ENCODE results near the gene AKAP11. TPM values are rescaled to one million over a fixed set of nuclear protein-coding genes. Genes with fewer than 3 reads are reported as not detected.

AKAP11 gene
- total and polyA plus RNA-seq, 9 donors = 10.0 to 41.0 (median 32.4) TPM

- no peak overlapping the region for H3K4me3 ChIP-seq
- DNase-seq = no peak
- H3K9me3 ChIP-seq = no peaks in the 10 kb centered on the region
- TF ChIP-seq EP300 (IDR thresholded peaks at IDR 0.05) (no peak), POLR2A (IDR thresholded peaks at IDR 0.05) (no peak), CTCF (IDR thresholded peaks at IDR 0.05) (no peak)
- 85 to 92% (median 91%) methylated on average over 5 of the region's 5 CpGs for WGBS, 3 donors
- intact Hi-C loops (cut with DNase I) = no loop called here
- no peak overlapping the region for H3K27ac ChIP-seq
- H3K27me3 ChIP-seq = no peaks in the 10 kb centered on the region
- H3K4me1 ChIP-seq (ENCODE audit: insufficient read depth) = no peaks in the 10 kb centered on the region
- H3K36me3 ChIP-seq = no peaks in the 10 kb centered on the region
These were observed 84.2 kb downstream of the AKAP11 start for GRCh38 chr13:42356184-42356575.

- H3K4me3 ChIP-seq = no peak overlapping the region
- intact Hi-C loops (cut with DNase I) = no loop called here
- 81 to 85% (median 82%) methylated on average over 8 of the region's 8 CpGs for WGBS, 3 donors
These were observed 88.2 kb downstream of the AKAP11 start for GRCh38 chr13:42360046-42360574.

GRCh38 chr13:42361701-42362100 lies 89.7 kb downstream of the AKAP11 start:
- no peak overlapping the region for H3K4me3 ChIP-seq
- DNase-seq = no peak
- no peak overlapping the region for H3K27ac ChIP-seq
- intact Hi-C loops (cut with DNase I) = no loop called here
- no peaks in the 10 kb centered on the region for H3K4me1 ChIP-seq (ENCODE audit: insufficient read depth)
- H3K9me3 ChIP-seq = no peaks in the 10 kb centered on the region
- TF ChIP-seq POLR2A (IDR thresholded peaks at IDR 0.05) = no peak
- H3K27me3 ChIP-seq = peaks cover 6% of the 10 kb centered on the region
- H3K36me3 ChIP-seq = no peaks in the 10 kb centered on the region
- WGBS, 3 donors = 51 to 68% (median 57%) methylated on average over 6 of the region's 6 CpGs

More at GRCh38 chr13:42360046-42360574, 88.2 kb downstream of the AKAP11 start:
- no peaks in the 10 kb centered on the region for H3K27me3 ChIP-seq
- H3K36me3 ChIP-seq = no peaks in the 10 kb centered on the region
- H3K9me3 ChIP-seq = no peaks in the 10 kb centered on the region
- no peaks in the 10 kb centered on the region for H3K4me1 ChIP-seq (ENCODE audit: insufficient read depth)
- no peak overlapping the region for H3K27ac ChIP-seq
- TF ChIP-seq CTCF (IDR thresholded peaks at IDR 0.05) (no peak), EP300 (IDR thresholded peaks at IDR 0.05) (no peak), POLR2A (IDR thresholded peaks at IDR 0.05) (no peak)
- DNase-seq = no peak

GRCh38 chr13:42363941-42364612 lies 92.1 kb downstream of the AKAP11 start:
- Histone ChIP-seq H3K27me3 (peaks cover 6% of the 10 kb centered on the region), H3K4me3 (no peak overlapping the region), H3K27ac (no peak overlapping the region), H3K9me3 (no peaks in the 10 kb centered on the region), H3K36me3 (no peaks in the 10 kb centered on the region), H3K4me1 (ENCODE audit: insufficient read depth) (no peaks in the 10 kb centered on the region)
- intact Hi-C loops (cut with DNase I) = no loop called here
- DNase-seq = no peak
- TF ChIP-seq CTCF (IDR thresholded peaks at IDR 0.05) = no peak
- TF ChIP-seq EP300 (IDR thresholded peaks at IDR 0.05) = no peak
- TF ChIP-seq POLR2A (IDR thresholded peaks at IDR 0.05) = no peak
- 73 to 83% (median 79%) methylated on average over 3 of the region's 3 CpGs for WGBS, 3 donors

GRCh38 chr13:42364613-42365000 lies 92.7 kb downstream of the AKAP11 start:
- 24 to 39% (median 26%) methylated on average over 2 of the region's 2 CpGs for WGBS, 3 donors
- Histone ChIP-seq H3K4me1 (ENCODE audit: insufficient read depth) (no peaks in the 10 kb centered on the region), H3K27me3 (peaks cover 6% of the 10 kb centered on the region), H3K4me3 (no peak overlapping the region), H3K36me3 (no peaks in the 10 kb centered on the region), H3K27ac (no peak overlapping the region), H3K9me3 (no peaks in the 10 kb centered on the region)
- intact Hi-C loops (cut with DNase I) = no loop called here
- DNase-seq = no peak
- no peak for TF ChIP-seq POLR2A (IDR thresholded peaks at IDR 0.05)
- TF ChIP-seq CTCF (IDR thresholded peaks at IDR 0.05) = no peak
- TF ChIP-seq EP300 (IDR thresholded peaks at IDR 0.05) = no peak

Data from ovary (tissue), 9 donors.